Tibial nerve (tissue), 4 donors: Measurements from ENCODE around the gene HINT2. TPM values are rescaled to one million over a fixed set of nuclear protein-coding genes. Genes with fewer than 3 reads are reported as not detected.

Experiments used
- DNase-seq, 2 donors: peaks; one replicate each; pipeline ENCODE4 v3.0.0-alpha.2; 2019; ENCODE audit warnings: low spot score in 2 of 2
- H3K27ac ChIP-seq, 4 donors: fragments of 200-600 bp; sonication (generic) in 3 of 4; one replicate each; pipeline ENCODE4 v1.5.1; 2017 to 2019; ENCODE audit warnings: mild to moderate bottlenecking in 1 of 4
- H3K27me3 ChIP-seq, 2 donors: fragments of 200-600 bp; sonication (generic) in 1 of 2; one replicate each; pipeline versions ENCODE4 v1.5.1 to v1.6.0; 2017 to 2019
- H3K36me3 ChIP-seq, 3 donors: fragments of 200-600 bp; sonication (generic); one replicate each; pipeline ENCODE4 v1.5.1; 2018 to 2019
- H3K4me1 ChIP-seq, 4 donors: fragments of 200-600 bp; sonication (generic) in 3 of 4; one replicate each; pipeline ENCODE4 v1.5.1; 2017 to 2019
- H3K4me3 ChIP-seq, 4 donors: fragments of 200-600 bp; sonication (generic) in 3 of 4; one replicate each; pipeline ENCODE4 v1.5.1; 2017 to 2019; ENCODE audit warnings: mild to moderate bottlenecking in 1 of 4, moderate library complexity in 1 of 4
- H3K9me3 ChIP-seq, 4 donors: fragments of 200-600 bp; sonication (generic) in 3 of 4; one replicate each; pipeline ENCODE4 v1.5.1; 2017 to 2019
- CTCF ChIP-seq, 5 experiments: fragments of 200-600 bp in 3 of 5; fragments of 450-650 bp in 2 of 5; sonication (generic) in 3 of 5; IDR thresholded peaks; one replicate each; pipeline ENCODE4 v1.5.1; 2016 to 2019; ENCODE audit warnings: antibody characterized with exemption in 5 of 5, mild to moderate bottlenecking in 3 of 5, moderate library complexity in 2 of 5
- EP300 ChIP-seq, 2 donors: sonication (generic); formaldehyde crosslinking; IDR thresholded peaks; one replicate each; pipeline ENCODE4 v1.6.1; 2017; ENCODE audit warnings: antibody characterized with exemption in 2 of 2, mild to moderate bottlenecking in 1 of 2
- POLR2A ChIP-seq, 2 donors: fragments of 450-650 bp; IDR thresholded peaks; one replicate each; pipeline ENCODE4 v1.6.1; 2017; ENCODE audit warnings: antibody characterized with exemption in 2 of 2, mild to moderate bottlenecking in 2 of 2, moderate library complexity in 2 of 2
- WGBS, 2 donors: methylation state at CpG; one replicate each; pipeline ENCODE4 v1.1.5; 2018; 5-methylcytosine and 5-hydroxymethylcytosine counted together
- total RNA-seq, 4 donors: library from RNA; depleted of rRNA; stranded (reverse); fragments of >200 nt; gene quantifications; one replicate each; pipeline ENCODE4 v1.1.0, GENCODE V29; 2016

HINT2 gene
- total RNA-seq, 4 donors from 2014 or later: 21.0 to 74.3 (median 35.9) TPM

- Histone ChIP-seq H3K27me3 (no peaks in the 10 kb centered on the region), H3K4me1 (peaks cover 0 to 30% (median 14%) of the 10 kb centered on the region in 4 donors), H3K9me3 (no peaks in the 10 kb centered on the region), H3K27ac (no peak overlapping the region), H3K36me3 (peaks cover 0 to 34% (median 0%) of the 10 kb centered on the region in 3 donors), H3K4me3 (no peak overlapping the region)
- WGBS, 2 donors: 82 to 86% methylated on average over 6 of the region's 6 CpGs
- DNase-seq: no peak
- TF ChIP-seq EP300 (IDR thresholded peaks at IDR 0.05) (no peak), POLR2A (IDR thresholded peaks at IDR 0.05) (no peak), CTCF (IDR thresholded peaks at IDR 0.05) (no peak)
Measured at GRCh38 chr9:35797311-35798109, 17.3 kb downstream of the HINT2 start.

GRCh38 chr9:35795695-35796094 lies 19.1 kb downstream of the HINT2 start:
- H3K4me1 ChIP-seq: peaks cover 0 to 42% (median 23%) of the 10 kb centered on the region in 4 donors
- peaks cover 0 to 16% (median 0%) of the 10 kb centered on the region in 3 donors for H3K36me3 ChIP-seq
- H3K27ac ChIP-seq: no peak overlapping the region
- no peak overlapping the region for H3K4me3 ChIP-seq
- H3K27me3 ChIP-seq: no peaks in the 10 kb centered on the region
- no peak for TF ChIP-seq EP300 (IDR thresholded peaks at IDR 0.05)
- no peak for TF ChIP-seq CTCF (IDR thresholded peaks at IDR 0.05)
- TF ChIP-seq POLR2A (IDR thresholded peaks at IDR 0.05): no peak
- no peaks in the 10 kb centered on the region for H3K9me3 ChIP-seq
- no peak for DNase-seq

GRCh38 chr9:35793461-35793860 lies 21.4 kb downstream of the HINT2 start:
- TF ChIP-seq EP300 (IDR thresholded peaks at IDR 0.05): no peak
- no peak for TF ChIP-seq POLR2A (IDR thresholded peaks at IDR 0.05)
- no peak for TF ChIP-seq CTCF (IDR thresholded peaks at IDR 0.05)
- Histone ChIP-seq H3K36me3 (no peaks in the 10 kb centered on the region), H3K4me3 (no peak overlapping the region), H3K27ac (peak overlapping the region in 2 of 4 donors; percentile 29 to 91), H3K4me1 (peaks cover 0 to 49% (median 26%) of the 10 kb centered on the region in 4 donors), H3K27me3 (no peaks in the 10 kb centered on the region), H3K9me3 (no peaks in the 10 kb centered on the region)
- DNase-seq: no peak
- WGBS, 2 donors: 44 to 48% methylated on average over 2 of the region's 2 CpGs

DNA sequence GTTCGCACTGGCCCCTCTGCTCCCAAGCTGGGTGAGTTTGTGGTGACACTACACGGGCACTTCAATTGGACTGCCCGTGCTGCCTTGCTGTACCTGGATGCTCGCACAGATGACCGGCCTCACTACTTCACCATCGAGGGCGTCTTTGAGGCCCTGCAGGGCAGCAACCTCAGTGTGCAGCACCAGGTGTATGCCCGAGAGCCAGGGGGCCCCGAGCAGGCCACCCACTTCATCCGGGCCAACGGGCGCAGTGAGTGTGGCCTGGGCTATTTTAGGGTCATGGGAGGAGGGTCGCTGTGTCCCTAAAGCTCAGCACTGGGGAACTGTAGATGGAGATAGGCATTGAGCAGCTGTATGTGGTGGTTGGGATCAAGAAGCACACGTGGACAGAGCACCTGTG lies 22.0 kb downstream of the HINT2 start:
- H3K9me3 ChIP-seq: no peaks in the 10 kb centered on the region
- H3K36me3 ChIP-seq: no peaks in the 10 kb centered on the region
- H3K4me1 ChIP-seq: peaks cover 0 to 49% (median 26%) of the 10 kb centered on the region in 4 donors
- no peak for TF ChIP-seq CTCF (IDR thresholded peaks at IDR 0.05)
- no peak for TF ChIP-seq POLR2A (IDR thresholded peaks at IDR 0.05)
- no peak for TF ChIP-seq EP300 (IDR thresholded peaks at IDR 0.05)
- DNase-seq: no peak
- H3K27ac ChIP-seq: peak overlapping the region in 2 of 4 donors; percentile 88 to 91
- H3K27me3 ChIP-seq: no peaks in the 10 kb centered on the region
- 84 to 91% methylated on average over 14 of the region's 14 CpGs for WGBS, 2 donors
- H3K4me3 ChIP-seq: peak overlapping the region in 1 of 4 donors; percentile 69

DNA sequence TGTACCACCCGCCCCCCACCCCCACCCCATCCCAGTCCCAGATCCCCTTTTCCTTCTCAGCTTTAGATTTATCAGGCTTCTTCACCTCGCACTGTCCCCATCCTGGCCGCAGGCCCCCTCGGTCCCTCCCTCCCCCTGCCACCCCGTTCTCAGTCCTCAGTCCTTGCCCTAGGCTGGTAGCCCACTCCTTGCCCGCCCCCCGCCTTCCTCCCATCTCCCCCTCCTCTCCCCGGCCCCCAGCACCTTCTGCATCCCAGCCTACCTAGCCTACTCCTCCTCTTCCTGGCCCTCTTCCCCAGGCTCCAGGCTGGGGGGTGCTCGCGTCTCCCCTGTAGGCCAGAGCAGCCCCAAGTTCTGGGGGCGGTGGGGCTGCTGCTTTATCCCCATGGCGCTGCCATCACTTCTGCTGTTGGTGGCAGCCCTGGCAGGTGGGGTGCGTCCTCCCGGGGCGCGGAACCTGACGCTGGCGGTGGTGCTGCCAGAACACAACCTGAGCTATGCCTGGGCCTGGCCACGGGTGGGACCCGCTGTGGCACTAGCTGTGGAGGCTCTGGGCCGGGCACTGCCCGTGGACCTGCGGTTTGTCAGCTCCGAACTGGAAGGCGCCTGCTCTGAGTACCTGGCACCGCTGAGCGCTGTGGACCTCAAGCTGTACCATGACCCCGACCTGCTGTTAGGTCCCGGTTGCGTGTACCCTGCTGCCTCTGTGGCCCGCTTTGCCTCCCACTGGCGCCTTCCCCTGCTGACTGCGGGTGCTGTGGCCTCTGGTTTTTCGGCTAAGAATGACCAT lies 22.6 kb downstream of the HINT2 start:
- peak overlapping the region; percentile 52 to 91 (median 70) for H3K27ac ChIP-seq
- no peaks in the 10 kb centered on the region for H3K27me3 ChIP-seq
- peaks cover 0 to 49% (median 26%) of the 10 kb centered on the region in 4 donors for H3K4me1 ChIP-seq
- peak overlapping the region; percentile 41 to 69 (median 50) for H3K4me3 ChIP-seq
- no peak for TF ChIP-seq CTCF (IDR thresholded peaks at IDR 0.05)
- TF ChIP-seq POLR2A (IDR thresholded peaks at IDR 0.05): no peak
- TF ChIP-seq EP300 (IDR thresholded peaks at IDR 0.05): no peak
- WGBS, 2 donors: 55 to 78% methylated on average over 13 to 30 of the region's 34 CpGs
- H3K36me3 ChIP-seq: no peaks in the 10 kb centered on the region
- DNase-seq: no peak
- no peaks in the 10 kb centered on the region for H3K9me3 ChIP-seq
